ENCODE results near the gene C4orf17.

DNA sequence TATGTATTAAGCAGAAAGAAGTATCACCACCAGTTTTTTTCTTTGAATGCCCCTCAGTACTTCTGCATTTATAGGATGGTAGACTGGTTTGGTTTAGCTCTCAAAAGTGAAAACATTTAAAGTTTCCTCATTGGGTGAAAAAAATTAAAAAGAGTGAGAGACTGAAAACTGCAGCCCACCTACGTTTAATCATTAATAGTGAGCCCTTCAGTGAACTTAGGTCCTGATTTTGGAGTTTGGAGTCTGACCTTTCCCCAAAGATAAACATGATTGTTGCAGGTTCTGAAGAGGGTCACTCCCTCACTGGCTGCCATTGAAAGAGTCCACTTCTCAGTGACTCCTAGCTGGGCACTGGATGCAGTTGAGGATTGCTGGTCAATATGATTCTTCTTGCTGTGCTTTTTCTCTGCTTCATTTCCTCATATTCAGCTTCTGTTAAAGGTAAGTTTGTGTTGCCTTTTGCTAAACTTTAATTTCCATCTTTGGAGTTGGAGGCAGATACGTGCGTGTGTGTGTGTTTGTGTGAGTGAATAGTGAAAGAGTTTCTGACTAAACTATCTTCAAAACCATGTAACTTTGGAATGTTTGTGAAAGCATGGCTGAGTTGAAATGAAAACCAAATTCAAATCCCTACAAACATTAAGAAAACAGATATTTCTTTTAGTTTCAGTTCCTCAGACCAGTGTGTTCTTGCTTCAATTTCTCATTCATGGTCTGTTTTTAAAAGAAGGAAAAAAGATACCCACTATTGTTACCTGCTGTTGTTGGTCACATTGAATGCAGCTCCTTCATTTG, 63.9 kb downstream of the C4orf17 start, which contains the start of gene MTTP:
- TF ChIP-seq POLR2A (IDR thresholded peaks at IDR 0.05), result no peak
- no peak for TF ChIP-seq POLR2AphosphoS5 (IDR thresholded peaks at IDR 0.05)
- TF ChIP-seq, protein P1, sequence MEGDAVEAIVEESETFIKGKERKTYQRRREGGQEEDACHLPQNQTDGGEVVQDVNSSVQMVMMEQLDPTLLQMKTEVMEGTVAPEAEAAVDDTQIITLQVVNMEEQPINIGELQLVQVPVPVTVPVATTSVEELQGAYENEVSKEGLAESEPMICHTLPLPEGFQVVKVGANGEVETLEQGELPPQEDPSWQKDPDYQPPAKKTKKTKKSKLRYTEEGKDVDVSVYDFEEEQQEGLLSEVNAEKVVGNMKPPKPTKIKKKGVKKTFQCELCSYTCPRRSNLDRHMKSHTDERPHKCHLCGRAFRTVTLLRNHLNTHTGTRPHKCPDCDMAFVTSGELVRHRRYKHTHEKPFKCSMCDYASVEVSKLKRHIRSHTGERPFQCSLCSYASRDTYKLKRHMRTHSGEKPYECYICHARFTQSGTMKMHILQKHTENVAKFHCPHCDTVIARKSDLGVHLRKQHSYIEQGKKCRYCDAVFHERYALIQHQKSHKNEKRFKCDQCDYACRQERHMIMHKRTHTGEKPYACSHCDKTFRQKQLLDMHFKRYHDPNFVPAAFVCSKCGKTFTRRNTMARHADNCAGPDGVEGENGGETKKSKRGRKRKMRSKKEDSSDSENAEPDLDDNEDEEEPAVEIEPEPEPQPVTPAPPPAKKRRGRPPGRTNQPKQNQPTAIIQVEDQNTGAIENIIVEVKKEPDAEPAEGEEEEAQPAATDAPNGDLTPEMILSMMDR (IDR thresholded peaks at IDR 0.05), result no peak

All from prostate gland (tissue), 2 donors.